K562 (cell line): ENCODE results near the gene FAF2. TPM values are rescaled to one million over a fixed set of nuclear protein-coding genes. Genes with fewer than 3 reads are reported as not detected.

ENCODE experiments used
- ARNT ChIP-seq, 2 experiments: fragments of 450-650 bp; IDR thresholded peaks; 2 replicates each; pipeline ENCODE4 v1.6.1; 2016; ENCODE audit warnings: mild to moderate bottlenecking in 1 of 2
- ATF6 ChIP-seq: sonication (generic); formaldehyde crosslinking; IDR thresholded peaks from 2 replicates; pipeline ENCODE4 v1.4.0; 2020; ENCODE audit warnings: mild to moderate bottlenecking, missing genetic modification reagents
- CREB1 ChIP-seq, 2 experiments: sonication (generic) in 1 of 2; formaldehyde crosslinking in 1 of 2; IDR thresholded peaks; 2 replicates each; pipeline versions ENCODE4 v1.6.1 to v1.8.0; 2012 to 2022; ENCODE audit warnings: inconsistent platforms in 1 of 2, mild to moderate bottlenecking in 1 of 2, missing genetic modification reagents in 1 of 2, moderate library complexity in 1 of 2
- CSDE1 ChIP-seq, 2 experiments: fragments of 450-650 bp; IDR thresholded peaks; 2 replicates each; pipeline ENCODE4 v1.6.1; 2016; ENCODE audit warnings: mild to moderate bottlenecking in 1 of 2
- ETS2 ChIP-seq: IDR thresholded peaks from 2 replicates; pipeline ENCODE4 v1.6.1; 2016; ENCODE audit warnings: borderline replicate concordance, missing genetic modification characterization, mild to moderate bottlenecking, moderate library complexity, missing compliant biosample characterization; ENCODE audit not compliant: poor library complexity, severe bottlenecking
- ETV5 ChIP-seq: sonication (generic); formaldehyde crosslinking; IDR thresholded peaks from 2 replicates; pipeline ENCODE4 v1.4.0; 2020; ENCODE audit warnings: low read depth, mild to moderate bottlenecking, missing genetic modification reagents
- FOS ChIP-seq: IDR thresholded peaks from 3 replicates; pipeline ENCODE4 v1.6.1; 2011; ENCODE audit not compliant: insufficient read length; ENCODE audit errors: extremely low read depth
- HEY1 ChIP-seq: fragments of 250-450 bp; sonication (Bioruptor Pico); IDR thresholded peaks from 2 replicates; pipeline ENCODE4 v1.5.0; 2020; ENCODE audit warnings: mild to moderate bottlenecking, moderate library complexity, borderline replicate concordance
- HLTF ChIP-seq: fragments of 450-650 bp; IDR thresholded peaks from 2 replicates; pipeline ENCODE4 v1.6.1; 2016
- MED1 ChIP-seq: sonication (generic); formaldehyde crosslinking; IDR thresholded peaks from 2 replicates; pipeline ENCODE4 v1.8.1; 2023; ENCODE audit warnings: missing genetic modification reagents, borderline replicate concordance
- MYC ChIP-seq, 2 experiments: fragments of 250-450 bp in 1 of 2; sonication (Bioruptor Pico) in 1 of 2; IDR thresholded peaks; 2 replicates each; pipeline versions ENCODE4 v1.5.1 to v1.6.1; 2012 to 2021; ENCODE audit warnings: low read depth in 2 of 2, borderline replicate concordance in 1 of 2, improper control_type of control experiment in 1 of 2, low read length in 1 of 2, mild to moderate bottlenecking in 1 of 2, moderate library complexity in 1 of 2
- NBN ChIP-seq: fragments of 450-650 bp; IDR thresholded peaks from 2 replicates; pipeline ENCODE4 v1.6.1; 2016; ENCODE audit warnings: low read depth, mild to moderate bottlenecking
- NR2C2 ChIP-seq, 2 experiments: fragments of 200-800 bp in 1 of 2; sonication (Bioruptor generic) in 1 of 2; sonication (generic) in 1 of 2; formaldehyde crosslinking in 1 of 2; IDR thresholded peaks; 2 replicates each; pipeline versions ENCODE4 v1.6.1 to v1.8.0; 2016 to 2022; ENCODE audit warnings: mild to moderate bottlenecking in 1 of 2, missing compliant biosample characterization in 1 of 2, missing genetic modification characterization in 1 of 2, missing genetic modification reagents in 1 of 2
- PML ChIP-seq: IDR thresholded peaks from 2 replicates; pipeline ENCODE4 v1.6.1; 2012; ENCODE audit warnings: low read length, inconsistent platforms
- PRMT5 ChIP-seq: sonication (generic); formaldehyde crosslinking; IDR thresholded peaks from 2 replicates; pipeline ENCODE4 v1.5.0; 2020; ENCODE audit warnings: missing genetic modification reagents
- RHOXF2B ChIP-seq: fragments of 250-450 bp; sonication (Bioruptor Pico); conservative IDR thresholded peaks from 2 replicates; pipeline ENCODE4 v1.5.1; 2021
- SOX6 ChIP-seq: fragments of 450-650 bp; IDR thresholded peaks from 2 replicates; pipeline ENCODE4 v1.6.1; 2014; ENCODE audit warnings: mild to moderate bottlenecking
- SP2 ChIP-seq: IDR thresholded peaks from 2 replicates; pipeline ENCODE4 v1.6.1; 2011; ENCODE audit warnings: mild to moderate bottlenecking, low read depth, low read length, moderate library complexity; ENCODE audit not compliant: poor library complexity, severe bottlenecking; ENCODE audit errors: extremely low read depth
- U2AF2 ChIP-seq: fragments of 200-400 bp; formaldehyde crosslinking; optimal IDR thresholded peaks from 2 replicates; pipeline ENCODE3; 2017; ENCODE audit warnings: low read depth, mild to moderate bottlenecking, low read length
- ZNF197 ChIP-seq: fragments of 200-800 bp; sonication (Bioruptor generic); IDR thresholded peaks from 2 replicates; pipeline ENCODE4 v1.6.1; 2016; ENCODE audit warnings: low read depth, missing genetic modification characterization, missing compliant biosample characterization
- ZNF274 ChIP-seq: IDR thresholded peaks from 2 replicates; pipeline ENCODE4 v1.6.1; 2011; ENCODE audit warnings: low read depth, mild to moderate bottlenecking, low read length, moderate library complexity, borderline replicate concordance
- ZNF316 ChIP-seq: fragments of 450-650 bp; IDR thresholded peaks from 2 replicates; pipeline ENCODE4 v1.6.1; 2016
- polyA plus RNA-seq, 8 experiments: library from polyadenylated mRNA; depleted of rRNA in 4 of 8; stranded (reverse) in 5 of 8; unstranded in 3 of 8; fragments of >200 nt; fragmentation: Nextera tagmentation in 2 of 8; fragmentation: Illumina TruSeq in 1 of 8; extraction: Ambion mirVana in 2 of 8; extraction: Trizol in 1 of 8; gene quantifications; 2 replicates each; pipeline versions ENCODE4 v1.2.1 to v1.2.3, GENCODE V29; 2011 to 2014; ENCODE audit warnings: inconsistent platforms in 1 of 8, missing spikeins in 1 of 8
- total RNA-seq, 7 experiments: library from RNA; depleted of rRNA in 6 of 7; stranded (reverse); fragments of >200 nt in 6 of 7; fragmentation: Illumina TruSeq in 2 of 7; extraction: Trizol in 2 of 7; gene quantifications; 2 replicates each; pipeline versions ENCODE4 v1.2.1 to v1.2.3, GENCODE V29; 2011 to 2021; ENCODE audit warnings: low replicate concordance in 1 of 7
- TF ChIP-seq, protein P1 (sequence below): fragments of 200-800 bp; sonication (Bioruptor generic); IDR thresholded peaks from 2 replicates; pipeline ENCODE4 v1.6.1; 2017; ENCODE audit warnings: missing genetic modification characterization, missing compliant biosample characterization

FAF2 gene
- total and polyA plus RNA-seq, 9 of the 15 experiments (the other 6 are each of a cell fraction or from before 2014, with no cell fraction given): 25.0 to 44.6 (median 36.1) TPM

DNA sequence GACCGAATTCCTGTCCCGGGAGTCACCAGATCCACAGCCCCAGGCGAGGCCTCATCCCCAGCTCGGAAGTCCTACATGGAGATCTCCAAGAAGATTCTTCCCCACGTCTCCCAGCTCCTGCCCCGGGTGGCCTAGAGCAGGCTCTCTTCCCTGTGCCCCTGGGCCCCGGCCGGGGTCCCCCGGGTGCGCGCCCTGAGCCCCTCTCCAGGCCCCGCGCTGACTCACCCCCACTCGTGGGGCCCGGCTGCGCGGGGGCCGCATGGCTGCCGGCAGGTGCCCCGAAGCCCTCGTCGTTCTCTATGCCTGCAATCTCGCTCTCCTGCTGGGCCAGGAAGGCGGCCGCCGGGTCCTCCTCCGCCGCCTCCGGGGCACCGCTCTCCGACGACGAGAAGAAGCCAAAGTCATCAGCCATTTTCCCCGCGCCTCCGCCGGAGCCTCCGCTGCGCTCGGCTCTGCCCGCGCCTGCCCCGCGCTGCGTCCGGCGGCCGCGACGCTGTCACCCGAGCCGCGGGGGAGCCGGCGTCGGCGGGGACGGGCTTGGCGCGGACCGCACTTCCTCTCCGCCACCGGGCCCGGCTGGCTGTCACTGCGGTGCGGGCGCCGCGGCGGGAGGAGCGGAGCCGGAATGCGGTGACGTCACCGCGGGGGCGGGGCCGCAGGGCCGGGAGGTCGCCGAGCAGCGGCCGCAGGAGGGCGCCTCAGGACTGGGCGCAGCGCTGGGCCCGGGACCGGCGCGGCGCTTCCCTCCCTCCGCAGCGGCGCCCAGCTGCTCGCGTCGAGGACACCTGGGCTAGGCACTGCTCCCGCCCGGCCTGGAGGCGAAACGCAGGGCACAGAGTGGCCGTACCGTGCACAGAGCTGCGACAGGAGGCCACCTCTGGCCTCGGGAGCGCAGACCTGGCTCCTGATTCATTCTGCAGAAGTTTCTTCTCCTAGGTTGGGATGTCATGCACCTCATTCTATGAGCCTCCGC, 31.9 kb upstream of the FAF2 start, which contains the start of gene CLTB (continued):
- no peak for TF ChIP-seq CSDE1 (IDR thresholded peaks at IDR 0.05)
- TF ChIP-seq ARNT (IDR thresholded peaks at IDR 0.05): no peak
- TF ChIP-seq NR2C2 (CRISPR knock-in tag; IDR thresholded peaks at IDR 0.05): no peak
- TF ChIP-seq NR2C2 (tag; IDR thresholded peaks at IDR 0.05): no peak; the same call in 1 of the 2 replicates
- TF ChIP-seq MYC (IDR thresholded peaks at IDR 0.05; ENCODE audit: low read depth, low read length): 0 out of 2 replicates have a peak, but pooled peaks have one; percentile 50
- TF ChIP-seq MYC (CRISPR knock-in tag; IDR thresholded peaks at IDR 0.05; ENCODE audit: borderline replicate concordance, low read depth): no peak
- TF ChIP-seq SOX6: peak; percentile 49; the same call in 1 of the 2 replicates
- TF ChIP-seq ATF6: no peak
- TF ChIP-seq ZNF316: no peak
- no peak for TF ChIP-seq FOS
- no peak for TF ChIP-seq PRMT5 (CRISPR knock-in tag)
- TF ChIP-seq ETS2 (tag): no peak
- no peak for TF ChIP-seq HLTF
- no peak for TF ChIP-seq HEY1 (CRISPR knock-in tag)
- TF ChIP-seq SP2: no peak
- TF ChIP-seq, protein P1, sequence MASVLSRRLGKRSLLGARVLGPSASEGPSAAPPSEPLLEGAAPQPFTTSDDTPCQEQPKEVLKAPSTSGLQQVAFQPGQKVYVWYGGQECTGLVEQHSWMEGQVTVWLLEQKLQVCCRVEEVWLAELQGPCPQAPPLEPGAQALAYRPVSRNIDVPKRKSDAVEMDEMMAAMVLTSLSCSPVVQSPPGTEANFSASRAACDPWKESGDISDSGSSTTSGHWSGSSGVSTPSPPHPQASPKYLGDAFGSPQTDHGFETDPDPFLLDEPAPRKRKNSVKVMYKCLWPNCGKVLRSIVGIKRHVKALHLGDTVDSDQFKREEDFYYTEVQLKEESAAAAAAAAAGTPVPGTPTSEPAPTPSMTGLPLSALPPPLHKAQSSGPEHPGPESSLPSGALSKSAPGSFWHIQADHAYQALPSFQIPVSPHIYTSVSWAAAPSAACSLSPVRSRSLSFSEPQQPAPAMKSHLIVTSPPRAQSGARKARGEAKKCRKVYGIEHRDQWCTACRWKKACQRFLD (CRISPR knock-in tag): no peak; the same call in 1 of the 2 replicates
- no peak for TF ChIP-seq ZNF274
- no peak for TF ChIP-seq NBN
- no peak for TF ChIP-seq MED1 (CRISPR knock-in tag)
- no peak for TF ChIP-seq ZNF197 (CRISPR knock-in tag)
- TF ChIP-seq U2AF2: no peak
- no peak for TF ChIP-seq ETV5 (CRISPR knock-in tag)
- no peak for TF ChIP-seq RHOXF2B (CRISPR knock-in tag)
- TF ChIP-seq CREB1 (IDR thresholded peaks at IDR 0.05): peak; percentile 82
- peak; percentile 88 for TF ChIP-seq CREB1 (CRISPR knock-in tag; IDR thresholded peaks at IDR 0.05)
- no peak for TF ChIP-seq PML
